WTC11 (cell line): ENCODE results near the gene TEX35. TPM values are rescaled to one million over a fixed set of nuclear protein-coding genes. Genes with fewer than 3 reads are reported as not detected.
A peak's percentile ranks its signal among the peaks of the same experiment; 100 is the strongest.

Experiments
- ATAC-seq: fragments of 200-7000 bp; cut with Tn5 transposase; 2 replicates; pipeline ENCODE4 v1.10.0; 2021; ENCODE audit warnings: mild to moderate bottlenecking, moderate library complexity
- CTCF ChIA-PET: fragments of 300-600 bp; sonication (Branson Sonifier 250); formaldehyde crosslinking; loops from one replicate; lab custom pipeline; 2021; ENCODE audit warnings: antibody characterized with exemption; lab: Charles Lee
- POLR2A ChIA-PET: fragments of 350-600 bp; sonication (Branson Sonifier 250); formaldehyde crosslinking; loops from one replicate; lab custom pipeline; 2021; ENCODE audit warnings: antibody characterized with exemption; lab: Charles Lee
- DNase-seq: peaks from one replicate; pipeline ENCODE4 v3.0.0; 2021; ENCODE audit warnings: low spot score
- H3K27ac Mint-ChIP-seq: 2 replicates; pipeline ENCODE4 v1.8.0; 2021; ENCODE audit warnings: mixed read lengths
- H3K27me3 Mint-ChIP-seq: 2 replicates; pipeline ENCODE4 v1.8.0; 2021; ENCODE audit warnings: low read depth, mild to moderate bottlenecking, moderate library complexity, mixed read lengths
- H3K36me3 Mint-ChIP-seq: 2 replicates; pipeline ENCODE4 v1.8.0; 2021; ENCODE audit warnings: mixed read lengths
- H3K4me1 Mint-ChIP-seq: 2 replicates; pipeline ENCODE4 v1.8.0; 2022; ENCODE audit warnings: mixed read lengths
- H3K4me3 Mint-ChIP-seq: 2 replicates; pipeline ENCODE4 v1.8.0; 2021; ENCODE audit warnings: mild to moderate bottlenecking, moderate library complexity, mixed read lengths
- H3K9me3 Mint-ChIP-seq: 2 replicates; pipeline ENCODE4 v1.8.0; 2021; ENCODE audit warnings: mixed read lengths
- AFF4 ChIP-seq: sonication (generic); formaldehyde crosslinking; IDR thresholded peaks from 2 replicates; pipeline ENCODE4 v1.8.1; 2023; ENCODE audit warnings: mild to moderate bottlenecking, missing genetic modification reagents, borderline replicate concordance
- CBFB ChIP-seq: sonication (generic); formaldehyde crosslinking; IDR thresholded peaks from 2 replicates; pipeline ENCODE4 v1.8.1; 2022; ENCODE audit warnings: mild to moderate bottlenecking, low read depth, missing genetic modification reagents
- CREM ChIP-seq: sonication (generic); formaldehyde crosslinking; IDR thresholded peaks from 2 replicates; pipeline ENCODE4 v1.8.1; 2022; ENCODE audit warnings: mild to moderate bottlenecking, missing genetic modification reagents, moderate library complexity
- CTCF ChIP-seq: fragments of 200-600 bp; IDR thresholded peaks from 2 replicates; pipeline ENCODE4 v1.8.0; 2022; ENCODE audit warnings: antibody characterized with exemption
- E2F4 ChIP-seq: sonication (generic); formaldehyde crosslinking; IDR thresholded peaks from 2 replicates; pipeline ENCODE4 v1.8.1; 2022; ENCODE audit warnings: low read depth, mild to moderate bottlenecking, moderate library complexity, missing genetic modification reagents, borderline replicate concordance
- ERG ChIP-seq: fragments of 250-450 bp; sonication (Bioruptor Pico); IDR thresholded peaks from 2 replicates; pipeline ENCODE4 v1.8.0; 2021; ENCODE audit warnings: mild to moderate bottlenecking
- ETV6 ChIP-seq: sonication (generic); formaldehyde crosslinking; IDR thresholded peaks from 2 replicates; pipeline ENCODE4 v1.8.1; 2022; ENCODE audit warnings: mild to moderate bottlenecking, missing genetic modification reagents
- FOXK1 ChIP-seq: sonication (generic); formaldehyde crosslinking; IDR thresholded peaks from 2 replicates; pipeline ENCODE4 v1.8.0; 2022; ENCODE audit warnings: mild to moderate bottlenecking, moderate library complexity, missing genetic modification reagents
- GABPB1 ChIP-seq: sonication (generic); formaldehyde crosslinking; IDR thresholded peaks from 2 replicates; pipeline ENCODE4 v1.8.1; 2023; ENCODE audit warnings: mild to moderate bottlenecking, missing genetic modification reagents
- HMGXB4 ChIP-seq: sonication (generic); formaldehyde crosslinking; IDR thresholded peaks from 2 replicates; pipeline ENCODE4 v1.8.1; 2023; ENCODE audit warnings: mild to moderate bottlenecking, moderate library complexity, missing genetic modification reagents
- IRF1 ChIP-seq: sonication (generic); formaldehyde crosslinking; IDR thresholded peaks from 2 replicates; pipeline ENCODE4 v1.8.0; 2023; ENCODE audit warnings: missing genetic modification reagents
- MXD4 ChIP-seq: fragments of 250-450 bp; sonication (Bioruptor Pico); IDR thresholded peaks from 2 replicates; pipeline ENCODE4 v1.8.0; 2021; ENCODE audit warnings: mild to moderate bottlenecking, moderate library complexity, borderline replicate concordance
- RORB ChIP-seq: fragments of 250-450 bp; sonication (Bioruptor Pico); IDR thresholded peaks from 2 replicates; pipeline ENCODE4 v1.9.0; 2021; ENCODE audit warnings: mild to moderate bottlenecking
- TP53 ChIP-seq: sonication (generic); formaldehyde crosslinking; IDR thresholded peaks from 2 replicates; pipeline ENCODE4 v1.8.1; 2023; ENCODE audit warnings: mild to moderate bottlenecking, missing genetic modification reagents
- ZBTB21 ChIP-seq: sonication (generic); formaldehyde crosslinking; IDR thresholded peaks from 2 replicates; pipeline ENCODE4 v1.8.1; 2023; ENCODE audit warnings: mild to moderate bottlenecking, missing genetic modification reagents, borderline replicate concordance
- ZBTB43 ChIP-seq: sonication (generic); formaldehyde crosslinking; IDR thresholded peaks from 2 replicates; pipeline ENCODE4 v1.8.1; 2023; ENCODE audit warnings: mild to moderate bottlenecking, missing genetic modification reagents
- ZNF396 ChIP-seq: fragments of 250-450 bp; sonication (Bioruptor Pico); IDR thresholded peaks from 2 replicates; pipeline ENCODE4 v1.8.0; 2021; ENCODE audit warnings: mild to moderate bottlenecking, moderate library complexity, borderline replicate concordance
- total RNA-seq: library from RNA; stranded (reverse); gene quantifications from 3 replicates; pipeline ENCODE4 v1.2.3, GENCODE V29; 2021

Gene TEX35
- total RNA-seq, 1 experiment from 2014 or later = not detected

GRCh38 chr1:178531887-178532286 lies 19.0 kb downstream of the TEX35 start:
- Mint-ChIP-seq H3K4me1 (0 out of 2 replicates have a peak, but pooled peaks cover 2% of the 10 kb centered on the region), H3K9me3 (no peaks in the 10 kb centered on the region), H3K36me3 (no peaks in the 10 kb centered on the region), H3K27me3 (no peaks in the 10 kb centered on the region; the same call in 1 of the 2 replicates), H3K4me3 (no peak overlapping the region), H3K27ac (no peak overlapping the region)
- no peak for TF ChIP-seq ERG (CRISPR knock-in tag)
- no peak for TF ChIP-seq MXD4 (CRISPR knock-in tag)
- no peak for TF ChIP-seq TP53
- TF ChIP-seq RORB (CRISPR knock-in tag) = no peak
- no peak for TF ChIP-seq AFF4 (CRISPR knock-in tag)
- no peak for TF ChIP-seq ZBTB21 (CRISPR knock-in tag)
- no peak for TF ChIP-seq ZBTB43
- no peak for TF ChIP-seq ZNF396 (CRISPR knock-in tag)
- no peak for TF ChIP-seq GABPB1 (CRISPR knock-in tag)
- no peak for TF ChIP-seq CREM (CRISPR knock-in tag)
- TF ChIP-seq FOXK1 (CRISPR knock-in tag) = no peak
- TF ChIP-seq E2F4 (CRISPR knock-in tag) = no peak
- no peak for TF ChIP-seq CBFB (CRISPR knock-in tag)
- ATAC-seq (peak; percentile 14), DNase-seq (no peak)
- ChIA-PET CTCF (interaction anchor here (0.6 to 3.3 kb wide), 20 partner anchors 10 to 493 kb away, joined by 3 to 50 read pairs (median 3); no protein-coding TSS in a partner anchor), POLR2A (interaction anchor here (1.0 kb wide), 1 partner anchor 9 kb away, joined by 3 read pairs; no protein-coding TSS in a partner anchor)

- H3K27me3 Mint-ChIP-seq = no peaks in the 10 kb centered on the region; the same call in 1 of the 2 replicates
- H3K27ac Mint-ChIP-seq = no peak overlapping the region
- H3K4me1 Mint-ChIP-seq = 0 out of 2 replicates have a peak, but pooled peaks cover 2% of the 10 kb centered on the region
- no peaks in the 10 kb centered on the region for H3K36me3 Mint-ChIP-seq
- no peaks in the 10 kb centered on the region for H3K9me3 Mint-ChIP-seq
- H3K4me3 Mint-ChIP-seq = no peak overlapping the region
- ChIA-PET CTCF (interaction anchor here (0.6 to 3.3 kb wide), 21 partner anchors 10 to 492 kb away, joined by 3 to 50 read pairs (median 3); no protein-coding TSS in a partner anchor), POLR2A (interaction anchor here (1.0 kb wide), 1 partner anchor 8 kb away, joined by 3 read pairs; no protein-coding TSS in a partner anchor)
- ATAC-seq (peak; percentile 89), DNase-seq (peak; percentile 88)
- no peak for TF ChIP-seq HMGXB4 (CRISPR knock-in tag)
- 0 out of 2 replicates have a peak, but pooled peaks have one; percentile 21 for TF ChIP-seq ETV6 (CRISPR knock-in tag)
- TF ChIP-seq FOXK1 (CRISPR knock-in tag) = 0 out of 2 replicates have a peak, but pooled peaks have one; percentile 40
- no peak for TF ChIP-seq IRF1 (CRISPR knock-in tag)
- TF ChIP-seq CTCF = peak; percentile 96
- TF ChIP-seq, all 79 proteins: peak for 3
These were observed 19.5 kb downstream of the TEX35 start for GRCh38 chr1:178532392-178532791.
